A673 (cell line): Measurements from ENCODE around the gene EXD3. TPM values are rescaled to one million over a fixed set of nuclear protein-coding genes. Genes with fewer than 3 reads are reported as not detected.

Source experiments
- BruUV-seq: library from RNA; stranded (reverse); fragments of 400-500 nt; replicated peaks from 2 replicates; lab custom pipeline; 2021; lab: Mats Ljungman, UMichigan
- CTCF ChIA-PET: fragments of 300-600 bp; sonication (Branson Sonifier 250); formaldehyde crosslinking; loops from one replicate; lab custom pipeline; 2022; ENCODE audit warnings: antibody characterized with exemption; lab: Charles Lee
- POLR2A ChIA-PET: fragments of 300-600 bp; sonication (Branson Sonifier 250); formaldehyde crosslinking; loops from one replicate; lab custom pipeline; 2022; ENCODE audit warnings: antibody characterized with exemption; ENCODE audit not compliant: low non-redundant PET; lab: Charles Lee
- DNase-seq: peaks from one replicate; pipeline ENCODE4 v3.0.0-alpha.2; 2015; ENCODE audit warnings: low spot score
- H3K27ac ChIP-seq: fragments of 200-600 bp; sonication (generic); 2 replicates; pipeline ENCODE4 v1.5.1; 2016; ENCODE audit warnings: mixed run types, low read depth, mild to moderate bottlenecking, mixed read lengths, antibody characterized with exemption, low read length; ENCODE audit not compliant: poor library complexity, severe bottlenecking
- H3K27me3 ChIP-seq: fragments of 200-600 bp; sonication (generic); replicated peaks from 2 replicates; pipeline ENCODE4 v1.6.1; 2017; ENCODE audit warnings: mixed run types, low read depth, mild to moderate bottlenecking, mixed read lengths, antibody characterized with exemption, low read length; ENCODE audit not compliant: insufficient read depth, poor library complexity
- H3K36me3 ChIP-seq: fragments of 200-600 bp; sonication (generic); 2 replicates; pipeline ENCODE4 v1.6.1; 2016; ENCODE audit warnings: mixed run types, mild to moderate bottlenecking, mixed read lengths, antibody characterized with exemption, low read length; ENCODE audit not compliant: insufficient read depth, poor library complexity, severe bottlenecking
- H3K4me1 ChIP-seq: fragments of 200-600 bp; sonication (generic); 2 replicates; pipeline ENCODE4 v1.6.1; 2017; ENCODE audit warnings: mixed run types, mild to moderate bottlenecking, mixed read lengths, antibody characterized with exemption, low read length; ENCODE audit not compliant: insufficient read depth, poor library complexity, severe bottlenecking
- H3K4me3 ChIP-seq: fragments of 200-600 bp; sonication (generic); 2 replicates; pipeline ENCODE4 v1.5.1; 2016; ENCODE audit warnings: low read depth, mixed run types, mild to moderate bottlenecking, mixed read lengths, low read length; ENCODE audit not compliant: poor library complexity, severe bottlenecking
- H3K9me3 ChIP-seq: fragments of 200-600 bp; sonication (generic); 2 replicates; pipeline ENCODE4 v1.6.1; 2016; ENCODE audit warnings: mixed run types, low read depth, mild to moderate bottlenecking, mixed read lengths, antibody characterized with exemption, low read length; ENCODE audit not compliant: poor library complexity, severe bottlenecking
- EZH2 ChIP-seq: fragments of 200-600 bp; sonication (generic); IDR thresholded peaks from 2 replicates; pipeline ENCODE4 v1.6.1; 2017; ENCODE audit warnings: borderline replicate concordance, low read depth, mild to moderate bottlenecking, mixed read lengths, antibody characterized with exemption, low read length; ENCODE audit not compliant: poor library complexity, severe bottlenecking
- intact Hi-C: fragments of 100-400 bp; cut with micrococcal nuclease; formaldehyde crosslinking; loops from one replicate; pipeline ENCODE4 v1.10.0; 2022; ENCODE audit not compliant: unreplicated experiment
- total RNA-seq: library from RNA; stranded (reverse); gene quantifications from 2 replicates; pipeline ENCODE4 v1.2.3, GENCODE V29; 2021
- TF ChIP-seq, protein P1 (sequence below): fragments of 300-800, 200-600 bp; sonication (generic); conservative IDR thresholded peaks from 2 replicates; pipeline ENCODE4 v1.5.1; 2017; ENCODE audit warnings: low read depth, mild to moderate bottlenecking, antibody characterized with exemption, low read length, moderate library complexity, mixed read lengths

The EXD3 gene
- total RNA-seq, 1 experiment from 2014 or later = 6.3 TPM

DNA sequence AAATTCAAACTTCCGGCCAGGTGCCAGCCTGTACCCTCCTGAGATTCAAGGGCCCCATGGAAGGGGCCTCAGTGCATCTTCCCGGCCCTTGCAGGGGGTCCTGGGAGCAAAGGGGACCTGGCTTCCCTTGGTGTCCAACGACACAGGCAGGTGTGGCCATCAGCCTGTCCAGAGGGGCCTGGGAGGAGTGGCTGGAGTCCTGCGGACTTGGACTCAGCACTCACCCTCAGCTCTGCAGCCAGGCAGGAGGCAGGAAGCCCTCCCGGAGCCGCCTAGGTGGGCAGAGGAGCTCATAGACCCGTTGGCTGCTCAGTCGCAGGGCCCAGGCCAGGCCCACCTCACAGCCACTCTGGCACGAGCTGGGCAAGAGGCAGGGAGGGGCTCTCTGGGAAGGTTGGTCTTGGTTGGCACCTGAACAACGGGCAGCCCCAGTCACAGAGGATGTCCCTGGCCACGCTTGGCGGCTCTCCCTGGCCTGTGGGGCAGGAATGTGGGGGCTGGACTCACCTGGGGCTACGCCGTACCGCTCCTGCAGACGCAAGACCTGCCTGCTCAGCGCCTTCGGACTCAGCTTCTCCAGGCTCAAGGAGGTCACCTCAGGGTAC lies 67.1 kb downstream of the EXD3 start:
- Histone ChIP-seq H3K4me1 (no peaks in the 10 kb centered on the region), H3K27ac (no peak overlapping the region), H3K9me3 (peaks cover 23% of the 10 kb centered on the region), H3K27me3 (no peaks in the 10 kb centered on the region), H3K36me3 (no peaks in the 10 kb centered on the region), H3K4me3 (no peak overlapping the region)
- BruUV-seq = no TSS peak
- TF ChIP-seq, protein P1, sequence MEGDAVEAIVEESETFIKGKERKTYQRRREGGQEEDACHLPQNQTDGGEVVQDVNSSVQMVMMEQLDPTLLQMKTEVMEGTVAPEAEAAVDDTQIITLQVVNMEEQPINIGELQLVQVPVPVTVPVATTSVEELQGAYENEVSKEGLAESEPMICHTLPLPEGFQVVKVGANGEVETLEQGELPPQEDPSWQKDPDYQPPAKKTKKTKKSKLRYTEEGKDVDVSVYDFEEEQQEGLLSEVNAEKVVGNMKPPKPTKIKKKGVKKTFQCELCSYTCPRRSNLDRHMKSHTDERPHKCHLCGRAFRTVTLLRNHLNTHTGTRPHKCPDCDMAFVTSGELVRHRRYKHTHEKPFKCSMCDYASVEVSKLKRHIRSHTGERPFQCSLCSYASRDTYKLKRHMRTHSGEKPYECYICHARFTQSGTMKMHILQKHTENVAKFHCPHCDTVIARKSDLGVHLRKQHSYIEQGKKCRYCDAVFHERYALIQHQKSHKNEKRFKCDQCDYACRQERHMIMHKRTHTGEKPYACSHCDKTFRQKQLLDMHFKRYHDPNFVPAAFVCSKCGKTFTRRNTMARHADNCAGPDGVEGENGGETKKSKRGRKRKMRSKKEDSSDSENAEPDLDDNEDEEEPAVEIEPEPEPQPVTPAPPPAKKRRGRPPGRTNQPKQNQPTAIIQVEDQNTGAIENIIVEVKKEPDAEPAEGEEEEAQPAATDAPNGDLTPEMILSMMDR = no peak
- TF ChIP-seq EZH2 = no peak
- CTCF ChIA-PET = no interaction called here
- DNase-seq = no peak
- POLR2A ChIA-PET = no interaction called here
- intact Hi-C loops = no loop called here

DNA sequence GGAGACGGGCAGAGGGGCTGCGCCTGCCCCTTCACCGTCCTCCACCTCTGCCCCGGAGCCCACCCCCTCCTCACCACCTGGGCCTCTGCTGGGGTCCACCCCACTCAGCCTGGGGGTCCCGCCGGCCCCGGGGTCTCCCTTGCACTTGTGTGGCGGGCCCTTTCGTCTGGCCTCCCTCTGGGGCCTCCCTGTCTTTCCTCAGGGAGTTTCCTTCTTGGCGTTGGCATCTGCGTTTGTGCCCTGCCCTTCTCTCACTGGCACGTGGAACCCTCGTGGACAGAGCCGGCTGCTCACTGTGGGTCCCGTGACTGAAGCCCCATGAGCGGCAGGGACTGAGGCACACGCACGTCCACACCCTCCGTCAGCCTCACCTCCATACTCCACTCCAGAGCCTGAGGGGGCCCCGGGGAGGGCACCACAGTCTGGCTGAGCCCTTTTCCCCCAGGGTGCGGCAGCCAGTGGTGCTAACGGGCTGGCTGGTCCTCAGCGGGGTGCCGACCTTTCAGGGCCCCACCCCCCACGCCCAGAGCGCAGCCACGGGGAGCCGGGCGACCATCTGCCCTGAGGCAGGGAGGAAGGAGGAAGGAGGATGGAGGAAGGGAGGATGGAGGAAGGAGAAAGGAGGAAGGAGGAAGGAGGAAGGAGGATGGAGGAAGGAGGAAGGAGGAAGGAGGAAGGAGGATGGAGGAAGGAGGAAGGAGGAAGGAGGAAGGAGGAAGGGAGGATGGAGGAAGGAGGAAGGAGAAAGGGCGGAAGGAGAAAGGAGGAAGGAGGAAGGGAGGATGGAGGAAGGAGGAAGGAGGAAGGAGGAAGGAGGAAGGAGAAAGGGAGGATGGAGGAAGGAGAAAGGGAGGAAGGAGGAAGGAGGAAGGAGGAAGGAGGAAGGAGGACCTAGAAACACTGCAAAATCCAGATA lies 67.9 kb downstream of the EXD3 start:
- POLR2A ChIA-PET = no interaction called here

DNA sequence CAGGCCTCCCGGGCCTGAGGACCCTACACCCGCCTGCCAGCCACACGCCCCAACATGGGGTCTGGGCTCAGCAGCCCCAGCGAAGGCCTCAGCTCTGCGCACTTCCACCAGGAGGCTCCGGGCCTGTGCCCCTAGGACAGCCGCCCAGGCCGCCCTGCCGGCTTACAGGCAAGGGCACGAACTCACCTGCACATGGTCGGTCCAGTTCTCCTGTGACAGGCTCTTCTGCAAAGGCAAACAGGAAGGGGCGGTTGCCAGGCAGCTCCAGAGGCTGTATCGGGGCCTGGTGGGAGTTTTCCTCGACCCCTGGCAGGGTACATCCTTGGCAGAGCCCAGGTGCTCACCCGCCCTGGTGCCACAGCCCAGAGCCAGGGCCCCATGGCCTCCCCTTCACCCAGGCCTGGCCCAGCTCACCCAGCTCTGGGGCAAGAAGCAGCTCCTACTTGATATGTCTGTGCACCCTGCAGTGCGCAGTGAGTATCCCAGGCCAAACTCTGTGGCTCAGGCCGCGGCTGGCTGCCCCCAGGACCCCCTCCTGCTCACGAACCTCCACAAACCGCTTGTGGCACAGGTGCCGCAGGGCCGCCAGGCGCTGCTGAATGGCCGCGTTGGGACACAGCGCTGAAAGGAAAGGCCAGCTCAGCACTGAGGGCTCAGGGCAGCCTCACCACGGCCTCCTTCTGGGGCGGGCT lies 68.7 kb downstream of the EXD3 start:
- ChIA-PET POLR2A (no interaction called here), CTCF (no interaction called here)
- no peaks in the 10 kb centered on the region for H3K27me3 ChIP-seq
- BruUV-seq = no TSS peak
- H3K4me3 ChIP-seq = no peak overlapping the region
- TF ChIP-seq, protein P1 = no peak
- H3K9me3 ChIP-seq = peaks cover 23% of the 10 kb centered on the region
- H3K36me3 ChIP-seq = no peaks in the 10 kb centered on the region
- intact Hi-C loops = no loop called here
- H3K4me1 ChIP-seq = no peaks in the 10 kb centered on the region
- no peak overlapping the region for H3K27ac ChIP-seq
- no peak for DNase-seq

More for the DNA sequence above, 67.9 kb downstream of the EXD3 start:
- TF ChIP-seq, protein P1 = no peak
- TF ChIP-seq EZH2 = no peak
- no TSS peak for BruUV-seq
- Histone ChIP-seq H3K27me3 (no peaks in the 10 kb centered on the region), H3K4me3 (no peak overlapping the region), H3K9me3 (peaks cover 23% of the 10 kb centered on the region), H3K27ac (no peak overlapping the region), H3K4me1 (no peaks in the 10 kb centered on the region), H3K36me3 (no peaks in the 10 kb centered on the region)
- CTCF ChIA-PET = no interaction called here
- intact Hi-C loops = no loop called here
- no peak for DNase-seq
